H9 (cell line): Measurements from ENCODE around the gene CDK5RAP1. TPM values are rescaled to one million over a fixed set of nuclear protein-coding genes. Genes with fewer than 3 reads are reported as not detected.

Experiments
- DNase-seq: peaks from one replicate; pipeline ENCODE4 v3.0.0-alpha.2; 2017
- H2AFZ ChIP-seq: one replicate; pipeline ENCODE4 v1.6.1; 2013; ENCODE audit warnings: mild to moderate bottlenecking, low read length, control low read depth, moderate library complexity
- H2AK5ac ChIP-seq: 2 replicates; pipeline ENCODE4 v1.6.1; 2013; ENCODE audit warnings: low read length, control low read depth, mixed read lengths; ENCODE audit not compliant: insufficient read length
- H2BK120ac ChIP-seq: one replicate; pipeline ENCODE4 v1.6.1; 2013; ENCODE audit warnings: low read depth, mild to moderate bottlenecking, low read length, control low read depth, inconsistent platforms; ENCODE audit not compliant: poor library complexity, severe bottlenecking
- H2BK12ac ChIP-seq: 2 replicates; pipeline ENCODE4 v1.6.1; 2013; ENCODE audit warnings: low read length, control low read depth, mixed read lengths, low read depth; ENCODE audit not compliant: insufficient read length
- H2BK15ac ChIP-seq: 2 replicates; pipeline ENCODE4 v1.6.1; 2013; ENCODE audit warnings: low read depth, low read length, control low read depth
- H2BK20ac ChIP-seq: one replicate; pipeline ENCODE4 v1.6.1; 2013; ENCODE audit warnings: low read depth, mild to moderate bottlenecking, low read length, control low read depth, inconsistent platforms; ENCODE audit not compliant: poor library complexity, severe bottlenecking
- H2BK5ac ChIP-seq: 2 replicates; pipeline ENCODE4 v1.6.1; 2013; ENCODE audit warnings: low read length, control low read depth, mixed read lengths; ENCODE audit not compliant: insufficient read length
- H3K14ac ChIP-seq: 2 replicates; pipeline ENCODE4 v1.6.1; 2013; ENCODE audit warnings: low read length, control low read depth; ENCODE audit not compliant: insufficient read depth
- H3K18ac ChIP-seq: 2 replicates; pipeline ENCODE4 v1.6.1; 2013; ENCODE audit warnings: low read depth, mild to moderate bottlenecking, mixed read lengths, low read length, control low read depth; ENCODE audit not compliant: insufficient read length
- H3K23ac ChIP-seq: 2 replicates; pipeline ENCODE4 v1.6.1; 2013; ENCODE audit warnings: low read length, control low read depth, mixed read lengths, low read depth; ENCODE audit not compliant: insufficient read length
- H3K23me2 ChIP-seq: 2 replicates; pipeline ENCODE4 v1.6.1; 2013; ENCODE audit warnings: low read depth, mild to moderate bottlenecking, mixed read lengths, low read length, control low read depth; ENCODE audit not compliant: insufficient read length, poor library complexity, severe bottlenecking
- H3K27ac ChIP-seq: 2 replicates; pipeline ENCODE4 v1.5.1; 2013; ENCODE audit warnings: low read length, control low read depth, mixed read lengths, low read depth; ENCODE audit not compliant: insufficient read length
- H3K27me3 ChIP-seq: 2 replicates; pipeline ENCODE4 v1.6.1; 2013; ENCODE audit warnings: low read length, control low read depth, inconsistent platforms; ENCODE audit not compliant: insufficient read depth
- H3K4ac ChIP-seq: 2 replicates; pipeline ENCODE4 v1.6.1; 2013; ENCODE audit warnings: low read depth, mild to moderate bottlenecking, control low read depth, inconsistent platforms, low read length, moderate library complexity
- H3K4me1 ChIP-seq: 2 replicates; pipeline ENCODE4 v1.6.1; 2013; ENCODE audit warnings: low read length, control low read depth, inconsistent platforms; ENCODE audit not compliant: insufficient read depth
- H3K4me2 ChIP-seq: 2 replicates; pipeline ENCODE4 v1.6.1; 2013; ENCODE audit warnings: low read length, control low read depth, mixed read lengths; ENCODE audit not compliant: insufficient read length, insufficient read depth
- H3K56ac ChIP-seq: 2 replicates; pipeline ENCODE4 v1.6.1; 2013; ENCODE audit warnings: low read depth, mild to moderate bottlenecking, mixed read lengths, low read length, control low read depth; ENCODE audit not compliant: insufficient read length
- H3K79me1 ChIP-seq: 2 replicates; pipeline ENCODE4 v1.6.1; 2013; ENCODE audit warnings: low read depth, mild to moderate bottlenecking, moderate library complexity, low read length, control low read depth, inconsistent platforms; ENCODE audit not compliant: insufficient read depth, poor library complexity, severe bottlenecking
- H3K79me2 ChIP-seq: 2 replicates; pipeline ENCODE4 v1.6.1; 2013; ENCODE audit warnings: low read length, control low read depth, inconsistent platforms; ENCODE audit not compliant: insufficient read depth
- H3K9ac ChIP-seq: 2 replicates; pipeline ENCODE4 v1.6.1; 2013; ENCODE audit warnings: low read length, control low read depth, mixed read lengths; ENCODE audit not compliant: insufficient read length; ENCODE audit errors: extremely low read depth
- H3K9me3 ChIP-seq: one replicate; pipeline ENCODE4 v1.6.1; 2013; ENCODE audit warnings: low read depth, low read length, inconsistent platforms; ENCODE audit not compliant: control insufficient read depth
- H3T11ph ChIP-seq: one replicate; pipeline ENCODE4 v1.6.1; 2013; ENCODE audit warnings: mild to moderate bottlenecking, low read length, control low read depth, inconsistent platforms
- H4K20me1 ChIP-seq: one replicate; pipeline ENCODE4 v1.6.1; 2013; ENCODE audit not compliant: control insufficient read depth, insufficient read length, insufficient read depth
- H4K5ac ChIP-seq: 2 replicates; pipeline ENCODE4 v1.6.1; 2013; ENCODE audit warnings: low read depth, mild to moderate bottlenecking, mixed read lengths, low read length, control low read depth; ENCODE audit not compliant: insufficient read length
- H4K8ac ChIP-seq: replicated peaks from 2 replicates; pipeline ENCODE4 v1.6.1; 2013; ENCODE audit warnings: low read length, control low read depth, mixed read lengths, low read depth; ENCODE audit not compliant: insufficient read length
- H4K91ac ChIP-seq: 2 replicates; pipeline ENCODE4 v1.6.1; 2013; ENCODE audit warnings: low read depth, mild to moderate bottlenecking, moderate library complexity, mixed read lengths, low read length, control low read depth; ENCODE audit not compliant: insufficient read length
- H3K27ac Mint-ChIP-seq, 3 experiments: 2 replicates in 2 of 3; 3 replicates in 1 of 3; pipeline ENCODE4 v1.8.0; 2020 to 2021; ENCODE audit warnings: mixed read lengths in 3 of 3, mild to moderate bottlenecking in 1 of 3, moderate library complexity in 1 of 3
- H3K27me3 Mint-ChIP-seq: 2 replicates; pipeline ENCODE4 v1.8.0; 2021; ENCODE audit warnings: low read depth, mild to moderate bottlenecking, moderate library complexity, mixed read lengths
- H3K36me3 Mint-ChIP-seq, 3 experiments: 2 replicates in 2 of 3; 3 replicates in 1 of 3; pipeline ENCODE4 v1.8.0; 2020 to 2021; ENCODE audit warnings: low read depth in 3 of 3, mixed read lengths in 3 of 3; ENCODE audit not compliant: insufficient read depth in 1 of 3
- H3K4me1 Mint-ChIP-seq, 2 experiments: 2 replicates each; pipeline ENCODE4 v1.8.0; 2020; ENCODE audit warnings: mixed read lengths in 2 of 2
- H3K4me3 Mint-ChIP-seq, 2 experiments: 2 replicates in 1 of 2; 3 replicates in 1 of 2; pipeline ENCODE4 v1.8.0; 2020 to 2021; ENCODE audit warnings: mild to moderate bottlenecking in 2 of 2, mixed read lengths in 2 of 2, moderate library complexity in 1 of 2
- H3K9me3 Mint-ChIP-seq, 2 experiments: 2 replicates in 1 of 2; 3 replicates in 1 of 2; pipeline ENCODE4 v1.8.0; 2020; ENCODE audit warnings: mild to moderate bottlenecking in 2 of 2, mixed read lengths in 2 of 2, moderate library complexity in 1 of 2
- WGBS: extraction: QIAGEN DNeasy Blood & Tissue Kit; methylation state at CpG from one replicate; pipeline ENCODE4 v1.1.7; 2013; ENCODE audit warnings: missing lambda C conversion rate, low lambda C conversion rate, mixed read lengths; ENCODE audit not compliant: insufficient read length; ENCODE audit errors: extremely low coverage; 5-methylcytosine and 5-hydroxymethylcytosine counted together
- total RNA-seq: library from RNA; stranded (reverse); gene quantifications from 2 replicates; pipeline ENCODE4 v1.2.1, GENCODE V29; 2021
- TF ChIP-seq, protein P1 (sequence below): fragments of 200-600 bp; sonication (generic); conservative IDR thresholded peaks from 3 replicates; pipeline ENCODE4 v1.8.0; 2021; ENCODE audit warnings: antibody characterized with exemption, mild to moderate bottlenecking

The CDK5RAP1 gene
- total RNA-seq, 1 experiment from 2014 or later, result 66.4 TPM

DNA sequence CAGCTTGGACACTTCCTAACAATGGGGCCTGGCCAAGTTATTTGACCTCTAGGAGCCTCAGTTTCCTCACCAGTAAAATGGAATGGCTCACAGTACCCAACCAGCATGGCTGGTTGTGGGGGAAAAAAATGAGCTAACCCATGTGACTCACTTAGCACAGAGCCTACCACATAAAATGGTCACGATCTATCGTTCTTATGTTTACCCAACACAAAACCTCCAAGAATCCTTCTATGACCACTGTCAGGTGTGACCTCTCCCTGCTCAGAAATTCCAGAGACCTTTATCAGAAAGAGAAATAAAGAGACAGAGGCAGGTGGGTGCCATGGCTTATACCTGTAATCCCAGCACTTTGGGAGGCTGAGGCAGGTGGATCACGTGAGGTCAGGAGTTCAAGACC lies 78.9 kb downstream of the CDK5RAP1 start:
- no peak overlapping the region for H4K5ac ChIP-seq
- no peak overlapping the region for H3K23ac ChIP-seq
- H3K14ac ChIP-seq, result no peak overlapping the region
- no peak overlapping the region for H3K27ac ChIP-seq
- no peak overlapping the region for H3K9ac ChIP-seq
- no peak overlapping the region for H4K8ac ChIP-seq
- no peaks in the 10 kb centered on the region for H3K23me2 ChIP-seq
- no peaks in the 10 kb centered on the region for H3K27me3 ChIP-seq
- H4K91ac ChIP-seq, result no peak overlapping the region
- H3K4me1 ChIP-seq, result no peaks in the 10 kb centered on the region
- Mint-ChIP-seq H3K27me3 (peaks cover 6% of the 10 kb centered on the region), H3K9me3 (no peaks in the 10 kb centered on the region), H3K27ac (no peak overlapping the region), H3K4me1 (no peaks in the 10 kb centered on the region), H3K36me3 (no peaks in the 10 kb centered on the region; a peak in 1 of 7 replicates), H3K4me3 (no peak overlapping the region)
- no peak overlapping the region for H3K18ac ChIP-seq
- no peak overlapping the region for H2BK15ac ChIP-seq
- H3K4ac ChIP-seq, result no peak overlapping the region
- no peak overlapping the region for H2AFZ ChIP-seq
- no peak overlapping the region for H2AK5ac ChIP-seq
- no peak overlapping the region for H2BK5ac ChIP-seq
- no peaks in the 10 kb centered on the region for H3K79me1 ChIP-seq
- H3K9me3 ChIP-seq, result no peaks in the 10 kb centered on the region
- no peak overlapping the region for H2BK12ac ChIP-seq
- no peak overlapping the region for H3K56ac ChIP-seq
- no peak for DNase-seq
- no peaks in the 10 kb centered on the region for H3K79me2 ChIP-seq
- no peak overlapping the region for H3K4me2 ChIP-seq
- no peak overlapping the region for H2BK120ac ChIP-seq
- TF ChIP-seq, protein P1, sequence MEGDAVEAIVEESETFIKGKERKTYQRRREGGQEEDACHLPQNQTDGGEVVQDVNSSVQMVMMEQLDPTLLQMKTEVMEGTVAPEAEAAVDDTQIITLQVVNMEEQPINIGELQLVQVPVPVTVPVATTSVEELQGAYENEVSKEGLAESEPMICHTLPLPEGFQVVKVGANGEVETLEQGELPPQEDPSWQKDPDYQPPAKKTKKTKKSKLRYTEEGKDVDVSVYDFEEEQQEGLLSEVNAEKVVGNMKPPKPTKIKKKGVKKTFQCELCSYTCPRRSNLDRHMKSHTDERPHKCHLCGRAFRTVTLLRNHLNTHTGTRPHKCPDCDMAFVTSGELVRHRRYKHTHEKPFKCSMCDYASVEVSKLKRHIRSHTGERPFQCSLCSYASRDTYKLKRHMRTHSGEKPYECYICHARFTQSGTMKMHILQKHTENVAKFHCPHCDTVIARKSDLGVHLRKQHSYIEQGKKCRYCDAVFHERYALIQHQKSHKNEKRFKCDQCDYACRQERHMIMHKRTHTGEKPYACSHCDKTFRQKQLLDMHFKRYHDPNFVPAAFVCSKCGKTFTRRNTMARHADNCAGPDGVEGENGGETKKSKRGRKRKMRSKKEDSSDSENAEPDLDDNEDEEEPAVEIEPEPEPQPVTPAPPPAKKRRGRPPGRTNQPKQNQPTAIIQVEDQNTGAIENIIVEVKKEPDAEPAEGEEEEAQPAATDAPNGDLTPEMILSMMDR, result no peak
- H2BK20ac ChIP-seq, result no peak overlapping the region
- H3T11ph ChIP-seq, result no peak overlapping the region
- WGBS, result no CpG with 5 or more reads among the region's 3 CpGs
- H4K20me1 ChIP-seq, result no peaks in the 10 kb centered on the region
